Measurements from ENCODE around the gene PNLIPRP1. TPM values are rescaled to one million over a fixed set of nuclear protein-coding genes. Genes with fewer than 3 reads are reported as not detected.

Gene PNLIPRP1
- total RNA-seq, 2 donors from 2014 or later, result not detected

- no peak for ATAC-seq (replicated peaks in 1 of 2)
- DNase-seq, result no peak
- Mint-ChIP-seq H3K27me3 (ENCODE audit: low read depth) (no peaks in the 10 kb centered on the region), H3K36me3 (ENCODE audit: insufficient read depth in 2 of 2) (no peaks in the 10 kb centered on the region), H3K9me3 (peaks cover 0 to 2% of the 10 kb centered on the region in 2 donors), H3K27ac (no peak overlapping the region), H3K4me1 (ENCODE audit: low read depth) (no peaks in the 10 kb centered on the region), H3K4me3 (no peak overlapping the region)
Observed at GRCh38 chr10:116587878-116588591, 2.7 kb upstream of the PNLIPRP1 start.

- no peak overlapping the region for H3K4me3 Mint-ChIP-seq
- ATAC-seq (replicated peaks in 1 of 2), result no peak
- no peaks in the 10 kb centered on the region for H3K4me1 Mint-ChIP-seq (ENCODE audit: low read depth)
- DNase-seq, result no peak
- peaks cover 0 to 2% of the 10 kb centered on the region in 2 donors for H3K9me3 Mint-ChIP-seq
- H3K27me3 Mint-ChIP-seq (ENCODE audit: low read depth), result no peaks in the 10 kb centered on the region
- H3K27ac Mint-ChIP-seq, result no peak overlapping the region
- H3K36me3 Mint-ChIP-seq (ENCODE audit: insufficient read depth in 2 of 2), result no peaks in the 10 kb centered on the region
Observed at GRCh38 chr10:116588995-116589394, 1.8 kb upstream of the PNLIPRP1 start.

- Mint-ChIP-seq H3K36me3 (ENCODE audit: insufficient read depth in 2 of 2) (no peaks in the 10 kb centered on the region), H3K9me3 (peaks cover 0 to 2% of the 10 kb centered on the region in 2 donors), H3K27ac (no peak overlapping the region), H3K4me3 (no peak overlapping the region), H3K4me1 (ENCODE audit: low read depth) (no peaks in the 10 kb centered on the region), H3K27me3 (ENCODE audit: low read depth) (no peaks in the 10 kb centered on the region)
- ATAC-seq (replicated peaks in 1 of 2), result no peak
- no peak for DNase-seq
Observed at GRCh38 chr10:116589926-116590325, 833 bp upstream of the PNLIPRP1 start.

GRCh38 chr10:116593139-116593740, 2.5 kb downstream of the PNLIPRP1 start:
- Mint-ChIP-seq H3K4me3 (no peak overlapping the region), H3K9me3 (no peaks in the 10 kb centered on the region), H3K36me3 (ENCODE audit: insufficient read depth in 2 of 2) (no peaks in the 10 kb centered on the region), H3K27me3 (ENCODE audit: low read depth) (no peaks in the 10 kb centered on the region), H3K4me1 (ENCODE audit: low read depth) (no peaks in the 10 kb centered on the region), H3K27ac (no peak overlapping the region)
- no peak for ATAC-seq (replicated peaks in 1 of 2)
- no peak for DNase-seq

GRCh38 chr10:116594525-116595035, 3.8 kb downstream of the PNLIPRP1 start:
- H3K27ac Mint-ChIP-seq, result no peak overlapping the region
- H3K36me3 Mint-ChIP-seq (ENCODE audit: insufficient read depth in 2 of 2), result no peaks in the 10 kb centered on the region
- H3K4me3 Mint-ChIP-seq, result no peak overlapping the region
- no peaks in the 10 kb centered on the region for H3K4me1 Mint-ChIP-seq (ENCODE audit: low read depth)
- no peak for ATAC-seq (replicated peaks in 1 of 2)
- no peak for DNase-seq
- no peaks in the 10 kb centered on the region for H3K27me3 Mint-ChIP-seq (ENCODE audit: low read depth)
- H3K9me3 Mint-ChIP-seq, result no peaks in the 10 kb centered on the region

- Mint-ChIP-seq H3K27me3 (ENCODE audit: low read depth) (no peaks in the 10 kb centered on the region), H3K9me3 (no peaks in the 10 kb centered on the region), H3K4me1 (ENCODE audit: low read depth) (no peaks in the 10 kb centered on the region), H3K36me3 (ENCODE audit: insufficient read depth in 2 of 2) (no peaks in the 10 kb centered on the region), H3K4me3 (no peak overlapping the region), H3K27ac (no peak overlapping the region)
- ATAC-seq (replicated peaks in 1 of 2), result no peak
- no peak for DNase-seq
Observed at GRCh38 chr10:116596062-116596461, 5.3 kb downstream of the PNLIPRP1 start.

- H3K27me3 Mint-ChIP-seq (ENCODE audit: low read depth), result no peaks in the 10 kb centered on the region
- ATAC-seq (replicated peaks in 1 of 2) (no peak), DNase-seq (no peak)
- no peaks in the 10 kb centered on the region for H3K4me1 Mint-ChIP-seq (ENCODE audit: low read depth)
- no peak overlapping the region for H3K27ac Mint-ChIP-seq
- H3K4me3 Mint-ChIP-seq, result no peak overlapping the region
- no peaks in the 10 kb centered on the region for H3K9me3 Mint-ChIP-seq
- H3K36me3 Mint-ChIP-seq (ENCODE audit: insufficient read depth in 2 of 2), result no peaks in the 10 kb centered on the region
Observed at GRCh38 chr10:116597543-116597942, 6.8 kb downstream of the PNLIPRP1 start.

GRCh38 chr10:116598329-116598728, 7.6 kb downstream of the PNLIPRP1 start:
- Mint-ChIP-seq H3K9me3 (no peaks in the 10 kb centered on the region), H3K4me3 (no peak overlapping the region), H3K27me3 (ENCODE audit: low read depth) (no peaks in the 10 kb centered on the region), H3K36me3 (ENCODE audit: insufficient read depth in 2 of 2) (no peaks in the 10 kb centered on the region), H3K27ac (no peak overlapping the region), H3K4me1 (ENCODE audit: low read depth) (no peaks in the 10 kb centered on the region)
- no peak for ATAC-seq (replicated peaks in 1 of 2)
- DNase-seq, result no peak

GRCh38 chr10:116599991-116600390, 9.2 kb downstream of the PNLIPRP1 start:
- Mint-ChIP-seq H3K36me3 (ENCODE audit: insufficient read depth in 2 of 2) (no peaks in the 10 kb centered on the region), H3K27ac (no peak overlapping the region), H3K9me3 (no peaks in the 10 kb centered on the region), H3K4me1 (ENCODE audit: low read depth) (no peaks in the 10 kb centered on the region), H3K4me3 (no peak overlapping the region), H3K27me3 (ENCODE audit: low read depth) (no peaks in the 10 kb centered on the region)
- DNase-seq (no peak), ATAC-seq (replicated peaks in 1 of 2) (no peak)

GRCh38 chr10:116602648-116603400, 12.1 kb downstream of the PNLIPRP1 start:
- no peaks in the 10 kb centered on the region for H3K9me3 Mint-ChIP-seq
- no peak overlapping the region for H3K27ac Mint-ChIP-seq
- no peak overlapping the region for H3K4me3 Mint-ChIP-seq
- no peaks in the 10 kb centered on the region for H3K4me1 Mint-ChIP-seq (ENCODE audit: low read depth)
- H3K27me3 Mint-ChIP-seq (ENCODE audit: low read depth), result peaks cover 7% of the 10 kb centered on the region
- ATAC-seq (replicated peaks in 1 of 2) (no peak), DNase-seq (no peak)
- H3K36me3 Mint-ChIP-seq (ENCODE audit: insufficient read depth in 2 of 2), result no peaks in the 10 kb centered on the region

GRCh38 chr10:116606061-116606483, 15.3 kb downstream of the PNLIPRP1 start:
- Mint-ChIP-seq H3K9me3 (no peaks in the 10 kb centered on the region), H3K27ac (no peak overlapping the region), H3K36me3 (ENCODE audit: insufficient read depth in 2 of 2) (no peaks in the 10 kb centered on the region), H3K4me1 (ENCODE audit: low read depth) (no peaks in the 10 kb centered on the region), H3K4me3 (no peak overlapping the region), H3K27me3 (ENCODE audit: low read depth) (peaks cover 12% of the 10 kb centered on the region)
- ATAC-seq (replicated peaks in 1 of 2) (no peak), DNase-seq (no peak)

- DNase-seq (no peak), ATAC-seq (replicated peaks in 1 of 2) (no peak)
- H3K4me3 Mint-ChIP-seq, result no peak overlapping the region
- no peaks in the 10 kb centered on the region for H3K4me1 Mint-ChIP-seq (ENCODE audit: low read depth)
- no peak overlapping the region for H3K27ac Mint-ChIP-seq
- peaks cover 13% of the 10 kb centered on the region for H3K27me3 Mint-ChIP-seq (ENCODE audit: low read depth)
- no peaks in the 10 kb centered on the region for H3K9me3 Mint-ChIP-seq
- no peaks in the 10 kb centered on the region for H3K36me3 Mint-ChIP-seq (ENCODE audit: insufficient read depth in 2 of 2)
Observed at GRCh38 chr10:116607336-116607735, 16.6 kb downstream of the PNLIPRP1 start.

Measured in activated T-cell treated with anti-CD3 and anti-CD28 coated beads, Interleukin-2, amount 50 U/mL, for 72 hours (primary cell).